Measurements from ENCODE around the gene CAMK2A. TPM values are rescaled to one million over a fixed set of nuclear protein-coding genes. Genes with fewer than 3 reads are reported as not detected.

The CAMK2A gene
- total RNA-seq, 4 donors from 2014 or later, result 1.4 to 6.9 (median 3.6) TPM

DNA sequence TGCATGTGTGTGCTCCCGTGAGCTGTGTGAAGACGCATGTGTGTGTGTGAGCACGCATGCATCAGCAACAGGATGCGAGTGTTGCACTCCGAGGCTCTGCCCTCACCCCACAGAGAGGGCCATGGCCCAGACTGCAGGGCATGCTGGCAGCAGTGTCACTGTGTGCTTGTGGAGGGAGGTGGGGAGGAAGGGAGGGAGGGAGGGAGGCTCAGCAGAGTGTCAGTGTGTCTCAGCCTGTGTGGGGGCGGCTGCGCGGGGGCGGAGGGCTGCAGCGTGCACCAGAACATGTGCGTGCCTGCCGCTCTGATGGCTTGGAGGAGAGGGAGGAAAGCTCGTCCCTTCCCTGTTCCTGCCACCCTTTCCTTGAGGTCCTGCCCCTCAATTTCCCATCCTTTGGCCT, 5.3 kb downstream of the CAMK2A start:
- Histone ChIP-seq H3K27ac (no peak overlapping the region), H3K36me3 (no peaks in the 10 kb centered on the region), H3K4me1 (no peaks in the 10 kb centered on the region), H3K4me3 (no peak overlapping the region), H3K9me3 (no peaks in the 10 kb centered on the region), H3K27me3 (no peaks in the 10 kb centered on the region)
- ATAC-seq, result no peak
- WGBS, 2 donors (ENCODE audit: low coverage in 1 of 2), result 76 to 90% methylated on average over 2 to 4 of the region's 13 CpGs
- TF ChIP-seq POLR2AphosphoS5 (IDR thresholded peaks at IDR 0.05) (no peak), POLR2A (IDR thresholded peaks at IDR 0.05) (no peak), EP300 (IDR thresholded peaks at IDR 0.05) (no peak)
- TF ChIP-seq, protein P1, sequence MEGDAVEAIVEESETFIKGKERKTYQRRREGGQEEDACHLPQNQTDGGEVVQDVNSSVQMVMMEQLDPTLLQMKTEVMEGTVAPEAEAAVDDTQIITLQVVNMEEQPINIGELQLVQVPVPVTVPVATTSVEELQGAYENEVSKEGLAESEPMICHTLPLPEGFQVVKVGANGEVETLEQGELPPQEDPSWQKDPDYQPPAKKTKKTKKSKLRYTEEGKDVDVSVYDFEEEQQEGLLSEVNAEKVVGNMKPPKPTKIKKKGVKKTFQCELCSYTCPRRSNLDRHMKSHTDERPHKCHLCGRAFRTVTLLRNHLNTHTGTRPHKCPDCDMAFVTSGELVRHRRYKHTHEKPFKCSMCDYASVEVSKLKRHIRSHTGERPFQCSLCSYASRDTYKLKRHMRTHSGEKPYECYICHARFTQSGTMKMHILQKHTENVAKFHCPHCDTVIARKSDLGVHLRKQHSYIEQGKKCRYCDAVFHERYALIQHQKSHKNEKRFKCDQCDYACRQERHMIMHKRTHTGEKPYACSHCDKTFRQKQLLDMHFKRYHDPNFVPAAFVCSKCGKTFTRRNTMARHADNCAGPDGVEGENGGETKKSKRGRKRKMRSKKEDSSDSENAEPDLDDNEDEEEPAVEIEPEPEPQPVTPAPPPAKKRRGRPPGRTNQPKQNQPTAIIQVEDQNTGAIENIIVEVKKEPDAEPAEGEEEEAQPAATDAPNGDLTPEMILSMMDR (IDR thresholded peaks at IDR 0.05), result no peak

DNA sequence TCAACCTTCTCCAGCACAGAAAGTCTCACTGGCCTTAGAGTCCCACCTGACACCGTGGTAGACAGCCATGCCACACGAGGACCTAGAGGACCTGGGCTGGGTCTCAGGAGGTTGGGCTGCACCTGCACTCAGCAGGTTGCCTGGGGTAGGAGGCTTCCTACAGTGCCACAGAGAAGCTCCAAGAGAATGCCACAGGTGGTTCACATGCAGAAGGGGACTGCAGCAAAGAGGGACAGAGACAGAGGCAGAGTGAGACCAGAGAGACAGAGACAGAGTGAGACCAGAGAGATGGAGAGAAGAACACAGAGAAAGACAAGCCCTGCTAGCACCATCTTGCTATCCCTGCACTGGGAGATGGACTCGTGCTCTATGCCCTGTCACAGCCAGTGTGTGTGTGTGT, 5.7 kb downstream of the CAMK2A start:
- WGBS, 2 donors (ENCODE audit: low coverage in 1 of 2), result 90 to 100% methylated on average over 2 of the region's 3 CpGs
- Histone ChIP-seq H3K4me3 (no peak overlapping the region), H3K36me3 (no peaks in the 10 kb centered on the region), H3K27me3 (no peaks in the 10 kb centered on the region), H3K9me3 (no peaks in the 10 kb centered on the region), H3K4me1 (no peaks in the 10 kb centered on the region), H3K27ac (no peak overlapping the region)
- TF ChIP-seq POLR2AphosphoS5 (IDR thresholded peaks at IDR 0.05) (no peak), EP300 (IDR thresholded peaks at IDR 0.05) (no peak), POLR2A (IDR thresholded peaks at IDR 0.05) (no peak)
- TF ChIP-seq, protein P1 (IDR thresholded peaks at IDR 0.05), result no peak
- no peak for ATAC-seq

DNA sequence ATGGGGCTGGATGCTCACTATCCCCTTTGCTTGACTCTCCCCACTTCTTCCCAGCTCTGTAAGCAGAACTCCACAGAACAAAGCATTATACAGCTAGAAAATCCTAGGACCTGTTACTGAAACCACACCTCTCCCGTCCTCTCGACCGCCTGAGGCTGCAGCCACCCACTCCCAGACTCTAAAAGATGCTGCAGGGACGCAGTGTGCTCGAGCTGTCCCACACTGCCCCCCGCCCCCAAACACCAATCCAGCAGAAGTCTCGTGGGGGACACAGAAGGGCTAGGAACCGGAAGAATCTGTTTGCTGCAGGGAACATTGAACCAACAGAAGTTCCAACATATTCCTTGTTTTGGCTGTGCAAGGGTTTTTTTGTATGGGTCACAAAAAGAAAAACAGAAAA, 7.6 kb downstream of the CAMK2A start:
- Histone ChIP-seq H3K9me3 (no peaks in the 10 kb centered on the region), H3K4me3 (no peak overlapping the region), H3K36me3 (no peaks in the 10 kb centered on the region), H3K4me1 (no peaks in the 10 kb centered on the region), H3K27me3 (no peaks in the 10 kb centered on the region), H3K27ac (no peak overlapping the region)
- no peak for TF ChIP-seq POLR2AphosphoS5 (IDR thresholded peaks at IDR 0.05)
- TF ChIP-seq EP300 (IDR thresholded peaks at IDR 0.05), result no peak
- TF ChIP-seq, protein P1 (IDR thresholded peaks at IDR 0.05), result no peak
- no peak for TF ChIP-seq POLR2A (IDR thresholded peaks at IDR 0.05)
- no peak for ATAC-seq
- WGBS, 2 donors (ENCODE audit: low coverage in 1 of 2), result 40 to 100% methylated on average over 1 of the region's 8 CpGs

DNA sequence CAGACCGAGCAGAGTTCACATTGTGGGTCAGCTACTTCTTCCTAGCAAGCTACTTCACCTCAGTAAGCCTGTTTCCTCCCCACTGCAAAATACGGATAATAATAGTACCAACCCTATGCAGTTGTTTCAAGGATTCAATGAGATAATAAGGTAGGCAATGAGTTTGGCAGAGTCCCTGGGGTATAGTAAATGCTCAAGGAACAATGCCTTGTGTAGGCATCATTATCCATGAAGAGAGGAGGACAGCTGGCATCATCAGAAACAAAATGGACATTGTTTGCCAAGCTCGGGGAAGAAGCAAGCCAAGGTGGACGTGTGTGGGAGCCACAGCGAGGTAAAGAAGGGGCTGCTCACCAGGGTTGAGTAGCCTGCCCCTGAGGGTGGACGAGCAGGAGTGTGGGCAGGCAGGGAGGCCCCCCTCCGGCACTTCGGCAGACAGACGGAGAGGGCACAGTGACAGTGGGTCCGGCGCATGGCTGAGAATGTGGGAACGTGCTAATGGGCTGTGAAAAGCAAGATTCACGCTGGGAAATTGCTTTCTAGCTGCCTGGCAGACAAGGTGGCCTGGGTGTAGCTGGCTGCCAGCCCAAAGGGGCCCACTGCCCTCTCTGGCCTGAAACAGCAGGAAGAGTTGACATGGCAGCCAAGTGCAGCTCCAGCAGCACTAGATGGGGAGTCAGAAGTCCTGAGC, 10.1 kb downstream of the CAMK2A start:
- no peak overlapping the region for H3K4me3 ChIP-seq
- 60 to 92% methylated on average over 2 to 3 of the region's 13 CpGs for WGBS, 2 donors (ENCODE audit: low coverage in 1 of 2)
- no peak for TF ChIP-seq EP300 (IDR thresholded peaks at IDR 0.05)
- TF ChIP-seq POLR2A (IDR thresholded peaks at IDR 0.05), result no peak
- TF ChIP-seq, protein P1 (IDR thresholded peaks at IDR 0.05), result no peak
- no peak for TF ChIP-seq POLR2AphosphoS5 (IDR thresholded peaks at IDR 0.05)
- no peaks in the 10 kb centered on the region for H3K27me3 ChIP-seq
- no peaks in the 10 kb centered on the region for H3K9me3 ChIP-seq
- no peak for ATAC-seq
- no peak overlapping the region for H3K27ac ChIP-seq
- no peaks in the 10 kb centered on the region for H3K36me3 ChIP-seq
- H3K4me1 ChIP-seq, result no peaks in the 10 kb centered on the region

DNA sequence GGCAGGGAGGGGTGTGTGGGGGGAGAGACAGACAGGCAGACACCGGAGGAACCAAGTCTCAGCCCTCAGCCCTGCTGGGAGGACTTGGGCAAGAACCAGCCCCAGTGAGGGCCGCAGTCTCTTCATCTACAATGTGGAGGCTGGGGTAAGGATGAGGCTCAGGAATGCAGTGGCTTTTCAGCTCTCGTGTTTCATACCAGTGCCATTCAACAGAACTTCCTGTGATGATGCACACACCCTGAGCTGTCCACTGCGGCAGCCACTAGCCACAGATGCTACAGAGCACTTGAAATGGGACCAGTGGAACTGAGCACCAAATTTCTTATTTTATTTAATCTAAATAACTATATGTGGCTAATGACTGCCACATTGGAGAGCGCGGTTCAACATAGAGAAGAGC, 10.7 kb downstream of the CAMK2A start:
- Histone ChIP-seq H3K36me3 (no peaks in the 10 kb centered on the region), H3K27me3 (no peaks in the 10 kb centered on the region), H3K4me1 (no peaks in the 10 kb centered on the region), H3K9me3 (no peaks in the 10 kb centered on the region), H3K4me3 (no peak overlapping the region), H3K27ac (no peak overlapping the region)
- no peak for ATAC-seq
- 89 to 100% methylated on average over 2 to 3 of the region's 6 CpGs for WGBS, 2 donors (ENCODE audit: low coverage in 1 of 2)
- TF ChIP-seq EP300 (IDR thresholded peaks at IDR 0.05) (no peak), POLR2AphosphoS5 (IDR thresholded peaks at IDR 0.05) (no peak), POLR2A (IDR thresholded peaks at IDR 0.05) (no peak)
- TF ChIP-seq, protein P1 (IDR thresholded peaks at IDR 0.05), result no peak

All from gastroesophageal sphincter (tissue), 4 donors.